Right lobe of liver (tissue), 6 donors: Measurements from ENCODE around the gene SLC17A4. TPM values are rescaled to one million over a fixed set of nuclear protein-coding genes. Genes with fewer than 3 reads are reported as not detected.

Source experiments
- ATAC-seq, 4 donors: fragments of 200-7000 bp; cut with Tn5 transposase; one replicate each; pipeline ENCODE4 v1.9.1; 2020; ENCODE audit warnings: mild to moderate bottlenecking in 4 of 4, moderate library complexity in 4 of 4
- DNase-seq, 3 donors: peaks; one replicate each; pipeline ENCODE4 v3.0.0-alpha.2; 2020
- H3K27ac ChIP-seq, 3 donors: fragments of 200-600 bp; one replicate each; pipeline ENCODE4 v1.8.0; 2022
- H3K27me3 ChIP-seq, 2 donors: fragments of 200-600 bp; one replicate each; pipeline ENCODE4 v1.8.0; 2022
- H3K36me3 ChIP-seq, 4 donors: fragments of 200-600 bp; sonication (generic) in 1 of 4; one replicate each; pipeline versions ENCODE4 v1.5.1 to v1.8.0; 2017 to 2022; ENCODE audit warnings: control low read depth in 1 of 4
- H3K4me1 ChIP-seq, 4 donors: fragments of 200-600 bp; sonication (generic) in 1 of 4; one replicate each; pipeline versions ENCODE4 v1.5.1 to v1.8.0; 2017 to 2022; ENCODE audit warnings: control low read depth in 1 of 4
- H3K4me3 ChIP-seq, 3 donors: fragments of 200-600 bp; one replicate each; pipeline ENCODE4 v1.8.0; 2022
- H3K9me3 ChIP-seq, 4 donors: fragments of 200-600 bp; sonication (generic) in 1 of 4; one replicate each; pipeline versions ENCODE4 v1.5.1 to v1.8.0; 2017 to 2022; ENCODE audit warnings: control low read depth in 1 of 4
- POLR2A ChIP-seq: fragments of 450-650 bp; IDR thresholded peaks from one replicate; pipeline ENCODE4 v1.6.1; 2017; ENCODE audit warnings: antibody characterized with exemption, mild to moderate bottlenecking
- WGBS: methylation state at CpG from one replicate; pipeline ENCODE4 v1.1.6; 2018; ENCODE audit warnings: low coverage, low lambda C conversion rate; ENCODE audit not compliant: insufficient coverage; ENCODE audit errors: missing lambda C conversion rate; 5-methylcytosine and 5-hydroxymethylcytosine counted together
- intact Hi-C, 2 donors: fragments of 100-400 bp; cut with DNase I; formaldehyde crosslinking; loops; one replicate each; pipeline versions ENCODE4 v1.11.2 to v1.14.1; 2022
- total RNA-seq, 6 experiments: library from RNA; depleted of rRNA in 2 of 6; stranded (reverse); fragments of >200 nt in 2 of 6; fragmentation: NEBNext Ultra II Directional in 3 of 6; extraction: Animal tissue kit (Norgen Biotek cat#: 25700) in 3 of 6; gene quantifications; one replicate each; pipeline versions ENCODE4 v1.1.0 to v1.2.4, GENCODE V29; 2016 to 2023
- TF ChIP-seq, protein P1 (sequence below), 4 donors: fragments of 200-600 bp in 3 of 4; fragments of 450-650 bp in 1 of 4; IDR thresholded peaks; one replicate each; pipeline versions ENCODE4 v1.5.1 to v1.8.0; 2016 to 2022; ENCODE audit warnings: antibody characterized with exemption in 4 of 4, mild to moderate bottlenecking in 2 of 4
- donor health status: DM: no; HTN: yes; CAD: no.
- donor health status: DM: no; HTN: no; CAD: no.
- donor health status: DM: no; HTN: no; CAD: no.
- donor health status: DM: no; HTN: yes; CAD: no.
- donor health status: DM: no; HTN: yes; CAD: no.

The SLC17A4 gene
- total RNA-seq, 6 experiments from 2014 or later = 6.8 to 23.7 (median 19.5) TPM

DNA sequence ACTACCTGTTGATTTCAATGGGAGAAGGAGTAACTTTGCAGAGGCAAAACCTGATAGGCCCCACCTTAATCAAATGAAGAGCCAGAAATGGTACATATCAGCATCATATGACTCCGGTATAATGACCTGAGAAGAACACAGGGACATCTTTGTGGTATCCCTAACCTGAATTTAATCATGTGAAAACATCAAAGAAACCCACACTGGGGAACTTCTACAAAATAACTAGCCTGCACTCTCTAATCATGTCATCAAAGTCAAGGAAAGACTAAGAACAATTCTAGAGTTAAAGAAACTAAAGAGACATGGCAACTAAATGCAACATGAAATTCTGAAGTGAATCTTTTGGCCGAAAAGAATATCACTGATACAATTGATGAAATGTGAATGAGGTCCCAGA, 34.9 kb downstream of the SLC17A4 start:
- intact Hi-C loops = no loop called here
- ATAC-seq (no peak), DNase-seq (no peak)
- Histone ChIP-seq H3K27ac (no peak overlapping the region), H3K36me3 (no peaks in the 10 kb centered on the region), H3K9me3 (no peaks in the 10 kb centered on the region), H3K4me1 (no peaks in the 10 kb centered on the region), H3K4me3 (no peak overlapping the region), H3K27me3 (no peaks in the 10 kb centered on the region)
- WGBS = 87% methylated on average over 2 of the region's 2 CpGs
- TF ChIP-seq, protein P1, sequence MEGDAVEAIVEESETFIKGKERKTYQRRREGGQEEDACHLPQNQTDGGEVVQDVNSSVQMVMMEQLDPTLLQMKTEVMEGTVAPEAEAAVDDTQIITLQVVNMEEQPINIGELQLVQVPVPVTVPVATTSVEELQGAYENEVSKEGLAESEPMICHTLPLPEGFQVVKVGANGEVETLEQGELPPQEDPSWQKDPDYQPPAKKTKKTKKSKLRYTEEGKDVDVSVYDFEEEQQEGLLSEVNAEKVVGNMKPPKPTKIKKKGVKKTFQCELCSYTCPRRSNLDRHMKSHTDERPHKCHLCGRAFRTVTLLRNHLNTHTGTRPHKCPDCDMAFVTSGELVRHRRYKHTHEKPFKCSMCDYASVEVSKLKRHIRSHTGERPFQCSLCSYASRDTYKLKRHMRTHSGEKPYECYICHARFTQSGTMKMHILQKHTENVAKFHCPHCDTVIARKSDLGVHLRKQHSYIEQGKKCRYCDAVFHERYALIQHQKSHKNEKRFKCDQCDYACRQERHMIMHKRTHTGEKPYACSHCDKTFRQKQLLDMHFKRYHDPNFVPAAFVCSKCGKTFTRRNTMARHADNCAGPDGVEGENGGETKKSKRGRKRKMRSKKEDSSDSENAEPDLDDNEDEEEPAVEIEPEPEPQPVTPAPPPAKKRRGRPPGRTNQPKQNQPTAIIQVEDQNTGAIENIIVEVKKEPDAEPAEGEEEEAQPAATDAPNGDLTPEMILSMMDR (IDR thresholded peaks at IDR 0.05) = no peak
- TF ChIP-seq POLR2A = no peak

DNA sequence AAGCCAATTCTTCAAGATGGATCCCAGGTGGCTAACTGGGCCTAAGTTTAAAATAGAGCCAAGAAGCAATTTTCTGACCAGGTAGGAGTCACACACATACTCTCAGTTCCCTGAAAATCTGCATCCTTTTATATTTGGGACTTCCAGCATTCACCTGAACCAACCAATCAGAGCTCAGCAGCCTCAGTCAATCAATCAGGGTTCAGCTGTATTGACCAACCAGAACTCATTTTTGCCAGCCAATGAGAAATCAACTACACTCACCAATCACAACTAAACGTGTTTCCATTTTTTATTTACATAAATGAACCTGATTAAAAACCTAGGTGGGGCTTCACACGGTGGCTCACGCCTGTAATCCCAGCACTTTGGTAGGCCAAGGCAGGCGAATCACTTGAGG, 37.5 kb downstream of the SLC17A4 start:
- TF ChIP-seq, protein P1 (IDR thresholded peaks at IDR 0.05) = no peak
- no peak for TF ChIP-seq POLR2A
- 66% methylated on average over 3 of the region's 4 CpGs for whole genome bisulfite sequencing
- Histone ChIP-seq H3K4me3 (no peak overlapping the region), H3K27me3 (no peaks in the 10 kb centered on the region), H3K4me1 (no peaks in the 10 kb centered on the region), H3K36me3 (no peaks in the 10 kb centered on the region), H3K9me3 (no peaks in the 10 kb centered on the region), H3K27ac (no peak overlapping the region)
- no peak for ATAC-seq
- DNase-seq = no peak
- intact Hi-C loops = no loop called here

DNA sequence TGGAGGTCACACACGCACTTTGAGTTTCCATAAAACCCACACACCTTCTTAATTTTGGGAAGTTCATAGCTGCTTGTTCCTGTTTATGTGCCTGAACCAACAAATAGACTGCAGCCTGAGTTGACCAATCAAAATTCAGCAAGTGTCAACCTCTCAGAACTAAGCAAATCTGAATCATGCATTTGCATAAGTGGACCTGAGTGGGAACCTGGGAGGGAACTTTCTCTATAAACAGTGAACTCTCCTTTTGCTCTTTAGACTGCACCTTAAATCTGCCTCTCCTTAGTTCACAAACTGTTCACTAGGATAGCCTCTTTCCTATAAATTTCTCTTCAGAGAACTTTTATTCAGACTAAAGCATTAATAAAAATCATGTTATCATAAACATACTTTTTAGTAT, 39.4 kb downstream of the SLC17A4 start:
- no peaks in the 10 kb centered on the region for H3K27me3 ChIP-seq
- H3K9me3 ChIP-seq = no peaks in the 10 kb centered on the region
- H3K36me3 ChIP-seq = no peaks in the 10 kb centered on the region
- DNase-seq = no peak
- no peaks in the 10 kb centered on the region for H3K4me1 ChIP-seq
- no peak for ATAC-seq
- H3K27ac ChIP-seq = no peak overlapping the region
- intact Hi-C loops = no loop called here
- no peak for TF ChIP-seq POLR2A
- TF ChIP-seq, protein P1 (IDR thresholded peaks at IDR 0.05) = no peak
- 80% methylated on average over 1 of the region's 1 CpG for WGBS
- H3K4me3 ChIP-seq = no peak overlapping the region

DNA sequence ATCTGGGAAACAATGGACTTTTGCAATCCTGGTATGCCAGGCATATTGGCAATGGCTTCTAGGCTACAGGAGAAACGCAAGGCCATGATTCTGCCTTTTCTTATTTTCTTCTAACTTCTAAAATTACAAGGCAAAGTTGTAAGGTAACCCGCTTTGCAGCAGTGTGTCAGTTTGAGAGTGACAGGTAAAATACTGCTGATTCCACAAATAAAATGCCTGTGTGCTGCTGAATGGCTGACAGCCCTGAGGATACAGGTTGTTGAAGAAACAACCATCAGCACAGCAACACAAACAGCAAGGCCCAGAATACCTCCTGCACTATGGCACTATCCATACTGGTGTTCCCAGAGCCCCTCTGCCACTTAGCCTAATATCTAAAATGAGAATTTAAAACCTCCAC, 40.2 kb downstream of the SLC17A4 start:
- Histone ChIP-seq H3K27ac (no peak overlapping the region), H3K4me3 (no peak overlapping the region), H3K27me3 (no peaks in the 10 kb centered on the region), H3K9me3 (no peaks in the 10 kb centered on the region), H3K36me3 (no peaks in the 10 kb centered on the region), H3K4me1 (no peaks in the 10 kb centered on the region)
- ATAC-seq (no peak), DNase-seq (no peak)
- TF ChIP-seq POLR2A = no peak
- TF ChIP-seq, protein P1 (IDR thresholded peaks at IDR 0.05) = no peak
- intact Hi-C loops = no loop called here
- WGBS = 84% methylated on average over 2 of the region's 2 CpGs

DNA sequence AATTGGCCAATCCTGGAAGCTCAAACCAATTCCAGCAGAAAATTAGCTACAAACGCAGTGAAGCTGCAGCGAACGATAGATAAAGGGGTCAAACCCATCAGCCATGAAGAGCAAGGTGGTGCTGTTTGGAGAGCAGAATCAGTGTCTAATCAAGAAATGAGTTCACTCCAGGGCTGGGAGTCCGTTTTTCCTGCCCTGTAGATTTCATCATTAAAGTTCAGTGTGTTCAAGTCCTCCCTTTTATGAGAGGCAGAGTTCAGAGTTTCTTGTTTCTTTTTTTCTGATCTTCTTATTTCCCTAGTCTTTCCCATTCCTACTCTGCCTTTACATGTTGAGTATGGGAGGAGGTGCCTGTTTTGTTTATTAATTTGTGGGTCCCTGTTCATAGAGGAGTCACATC, 46.9 kb downstream of the SLC17A4 start:
- 63% methylated on average over 4 of the region's 4 CpGs for WGBS
- no peak for DNase-seq
- Histone ChIP-seq H3K27ac (no peak overlapping the region), H3K36me3 (no peaks in the 10 kb centered on the region), H3K4me1 (no peaks in the 10 kb centered on the region), H3K27me3 (no peaks in the 10 kb centered on the region), H3K9me3 (no peaks in the 10 kb centered on the region), H3K4me3 (no peak overlapping the region)
- TF ChIP-seq, protein P1 (IDR thresholded peaks at IDR 0.05) = no peak
- no peak for TF ChIP-seq POLR2A
- intact Hi-C loops = no loop called here
- ATAC-seq = no peak
